ENCODE results near the gene RANBP3L.

Gene RANBP3L

GRCh38 chr5:36202521-36202961 is 99.2 kb downstream of the RANBP3L start:
- DNase-seq: no peak

DNA sequence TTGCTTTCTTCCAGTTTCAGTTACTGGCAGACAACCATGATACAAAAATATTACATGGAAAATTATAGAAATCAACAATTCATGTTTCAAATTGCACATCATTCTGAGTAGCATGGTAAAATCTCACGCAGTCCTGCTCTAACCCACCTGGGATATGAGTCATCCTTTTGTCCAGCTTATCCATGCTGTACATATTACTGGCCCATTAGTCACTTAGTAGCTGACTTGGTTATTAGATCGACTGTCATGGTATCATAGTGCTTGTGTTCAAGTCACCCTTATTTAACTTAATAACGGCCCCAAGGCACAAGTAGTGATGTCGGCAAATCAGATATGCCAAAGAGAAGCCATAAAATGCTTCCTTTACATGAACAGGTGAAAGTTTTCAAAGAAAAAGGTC is 101.2 kb downstream of the RANBP3L start:
- DNase-seq: no peak

DNA sequence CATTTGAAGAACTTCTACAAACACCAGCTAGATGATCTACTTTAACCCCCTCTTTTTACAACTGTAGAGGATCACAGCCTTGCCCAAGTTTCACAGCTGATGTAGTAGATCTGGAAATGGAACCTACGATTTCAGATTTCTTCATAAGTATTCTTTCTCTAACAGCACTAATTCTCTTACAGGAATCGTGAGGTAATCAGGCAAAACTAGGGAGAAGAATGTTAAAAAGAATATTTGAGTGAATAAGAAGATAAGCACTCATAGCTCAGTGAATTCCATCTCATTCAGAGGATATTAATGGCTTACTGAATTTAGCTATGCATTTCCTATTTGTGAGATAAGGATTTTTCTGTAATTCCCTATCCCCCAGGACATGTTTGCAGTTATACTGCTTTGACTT is 102.1 kb downstream of the RANBP3L start:
- no peak for DNase-seq

- peak in 1 of 2 experiments; percentile 37 for DNase-seq
These were observed 102.9 kb downstream of the RANBP3L start for GRCh38 chr5:36198783-36199182.
